Ishikawa (cell line): ENCODE measurements around the gene CFLAR.

Source experiments
- CEBPB ChIP-seq: IDR thresholded peaks from 2 replicates; pipeline ENCODE4 v1.6.1; 2012
- CREB1 ChIP-seq: IDR thresholded peaks from 2 replicates; pipeline ENCODE4 v1.6.1; 2012; ENCODE audit warnings: low read depth
- EGR1 ChIP-seq: IDR thresholded peaks from 2 replicates; pipeline ENCODE4 v1.6.1; 2012
- EP300 ChIP-seq: IDR thresholded peaks from 2 replicates; pipeline ENCODE4 v1.6.1; 2012; ENCODE audit warnings: borderline replicate concordance
- FOXM1 ChIP-seq: IDR thresholded peaks from 2 replicates; pipeline ENCODE4 v1.6.1; 2012; ENCODE audit warnings: low read depth, borderline replicate concordance
- NFIC ChIP-seq: IDR thresholded peaks from 2 replicates; pipeline ENCODE4 v1.6.1; 2012
- TAF1 ChIP-seq: IDR thresholded peaks from 2 replicates; pipeline ENCODE4 v1.6.1; 2012; ENCODE audit warnings: low read depth, mild to moderate bottlenecking
- TCF12 ChIP-seq: IDR thresholded peaks from 2 replicates; pipeline ENCODE4 v1.6.1; 2012; ENCODE audit warnings: low read depth
- TEAD4 ChIP-seq: IDR thresholded peaks from 2 replicates; pipeline ENCODE4 v1.6.1; 2012
- YY1 ChIP-seq: IDR thresholded peaks from 2 replicates; pipeline ENCODE4 v1.6.1; 2012; ENCODE audit warnings: low read depth
- ZBTB7A ChIP-seq: IDR thresholded peaks from 2 replicates; pipeline ENCODE4 v1.6.1; 2012; ENCODE audit warnings: low read depth
- TF ChIP-seq, protein P1 (sequence below): IDR thresholded peaks from 2 replicates; pipeline ENCODE4 v1.6.1; 2012
- TF ChIP-seq, protein P2 (sequence below): IDR thresholded peaks from 2 replicates; pipeline ENCODE4 v1.6.1; 2012; ENCODE audit warnings: low read depth, mild to moderate bottlenecking
- TF ChIP-seq, protein P3 (sequence below): IDR thresholded peaks from 2 replicates; pipeline ENCODE4 v1.6.1; 2012

Gene CFLAR

DNA sequence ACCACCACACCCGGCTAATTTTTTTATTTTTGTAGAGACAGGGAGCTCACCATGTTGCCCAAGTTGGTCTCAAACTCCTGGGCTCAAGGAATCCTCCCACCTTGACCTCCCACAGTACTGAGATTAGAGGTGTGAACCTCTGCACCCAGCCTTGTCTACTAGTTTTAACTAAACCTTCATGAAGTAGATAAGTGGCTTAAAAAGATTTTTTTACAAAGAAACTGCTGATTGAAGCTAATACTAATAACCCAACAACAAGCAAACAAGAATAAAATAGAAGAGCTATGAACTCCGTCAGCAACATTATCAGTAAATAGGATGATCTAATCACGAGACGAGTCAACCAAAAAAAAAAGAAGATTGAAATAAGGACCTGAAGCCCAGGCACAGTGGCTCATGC is 25.4 kb upstream of the CFLAR start:
- TF ChIP-seq ZBTB7A (no peak), CREB1 (no peak), EGR1 (no peak), CEBPB (no peak), TAF1 (no peak), NFIC (no peak), EP300 (no peak), FOXM1 (no peak)
- TF ChIP-seq, protein P1, sequence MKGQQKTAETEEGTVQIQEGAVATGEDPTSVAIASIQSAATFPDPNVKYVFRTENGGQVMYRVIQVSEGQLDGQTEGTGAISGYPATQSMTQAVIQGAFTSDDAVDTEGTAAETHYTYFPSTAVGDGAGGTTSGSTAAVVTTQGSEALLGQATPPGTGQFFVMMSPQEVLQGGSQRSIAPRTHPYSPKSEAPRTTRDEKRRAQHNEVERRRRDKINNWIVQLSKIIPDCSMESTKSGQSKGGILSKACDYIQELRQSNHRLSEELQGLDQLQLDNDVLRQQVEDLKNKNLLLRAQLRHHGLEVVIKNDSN: no peak
- TF ChIP-seq, protein P2, sequence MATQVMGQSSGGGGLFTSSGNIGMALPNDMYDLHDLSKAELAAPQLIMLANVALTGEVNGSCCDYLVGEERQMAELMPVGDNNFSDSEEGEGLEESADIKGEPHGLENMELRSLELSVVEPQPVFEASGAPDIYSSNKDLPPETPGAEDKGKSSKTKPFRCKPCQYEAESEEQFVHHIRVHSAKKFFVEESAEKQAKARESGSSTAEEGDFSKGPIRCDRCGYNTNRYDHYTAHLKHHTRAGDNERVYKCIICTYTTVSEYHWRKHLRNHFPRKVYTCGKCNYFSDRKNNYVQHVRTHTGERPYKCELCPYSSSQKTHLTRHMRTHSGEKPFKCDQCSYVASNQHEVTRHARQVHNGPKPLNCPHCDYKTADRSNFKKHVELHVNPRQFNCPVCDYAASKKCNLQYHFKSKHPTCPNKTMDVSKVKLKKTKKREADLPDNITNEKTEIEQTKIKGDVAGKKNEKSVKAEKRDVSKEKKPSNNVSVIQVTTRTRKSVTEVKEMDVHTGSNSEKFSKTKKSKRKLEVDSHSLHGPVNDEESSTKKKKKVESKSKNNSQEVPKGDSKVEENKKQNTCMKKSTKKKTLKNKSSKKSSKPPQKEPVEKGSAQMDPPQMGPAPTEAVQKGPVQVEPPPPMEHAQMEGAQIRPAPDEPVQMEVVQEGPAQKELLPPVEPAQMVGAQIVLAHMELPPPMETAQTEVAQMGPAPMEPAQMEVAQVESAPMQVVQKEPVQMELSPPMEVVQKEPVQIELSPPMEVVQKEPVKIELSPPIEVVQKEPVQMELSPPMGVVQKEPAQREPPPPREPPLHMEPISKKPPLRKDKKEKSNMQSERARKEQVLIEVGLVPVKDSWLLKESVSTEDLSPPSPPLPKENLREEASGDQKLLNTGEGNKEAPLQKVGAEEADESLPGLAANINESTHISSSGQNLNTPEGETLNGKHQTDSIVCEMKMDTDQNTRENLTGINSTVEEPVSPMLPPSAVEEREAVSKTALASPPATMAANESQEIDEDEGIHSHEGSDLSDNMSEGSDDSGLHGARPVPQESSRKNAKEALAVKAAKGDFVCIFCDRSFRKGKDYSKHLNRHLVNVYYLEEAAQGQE: no peak
- TF ChIP-seq, protein P3, sequence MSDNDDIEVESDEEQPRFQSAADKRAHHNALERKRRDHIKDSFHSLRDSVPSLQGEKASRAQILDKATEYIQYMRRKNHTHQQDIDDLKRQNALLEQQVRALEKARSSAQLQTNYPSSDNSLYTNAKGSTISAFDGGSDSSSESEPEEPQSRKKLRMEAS: no peak

DNA sequence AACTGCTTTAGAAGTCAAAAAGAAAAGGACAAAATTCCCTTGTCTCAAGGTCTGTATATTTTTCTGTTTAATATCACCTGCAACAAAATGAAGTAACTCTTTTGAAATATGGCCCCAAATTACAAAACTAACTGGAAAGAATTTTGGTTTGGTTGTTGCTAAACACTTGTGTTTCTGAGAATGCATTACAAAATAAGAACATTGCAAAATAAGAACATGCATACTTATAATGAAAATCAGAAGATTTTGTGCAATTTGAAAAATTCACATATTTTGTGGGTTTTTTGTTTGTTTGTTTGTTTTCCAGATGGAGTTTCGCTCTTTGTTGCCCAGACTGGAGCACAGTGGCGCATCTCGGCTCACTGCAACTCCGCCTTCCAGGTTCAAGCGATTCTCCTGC is 22.4 kb upstream of the CFLAR start:
- TF ChIP-seq TCF12 (no peak), YY1 (no peak), NFIC (no peak), CREB1 (no peak), CEBPB (no peak), FOXM1 (no peak)
- TF ChIP-seq, protein P3: no peak
- TF ChIP-seq, protein P2: no peak

DNA sequence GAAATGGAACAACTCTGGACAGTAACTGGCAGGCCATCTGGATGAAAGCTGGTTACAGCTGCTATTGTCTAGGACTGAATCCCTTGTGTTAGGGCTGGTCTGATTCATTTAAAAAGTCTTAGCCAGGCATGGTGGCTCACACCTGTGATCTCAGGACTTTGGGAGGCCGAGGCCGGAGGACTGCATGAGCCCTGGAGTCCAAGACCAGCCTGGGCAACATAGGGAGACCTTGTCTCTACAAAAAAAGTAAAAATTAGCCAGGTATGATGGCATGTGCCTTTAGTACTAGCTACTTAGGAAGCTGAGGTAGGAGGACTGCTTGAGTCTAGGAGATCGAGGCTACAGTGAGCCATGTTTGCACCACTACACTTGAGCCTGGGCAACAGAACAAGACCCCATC is 15.5 kb upstream of the CFLAR start:
- TF ChIP-seq, protein P2: no peak
- TF ChIP-seq, protein P3: no peak
- no peak for TF ChIP-seq NFIC

DNA sequence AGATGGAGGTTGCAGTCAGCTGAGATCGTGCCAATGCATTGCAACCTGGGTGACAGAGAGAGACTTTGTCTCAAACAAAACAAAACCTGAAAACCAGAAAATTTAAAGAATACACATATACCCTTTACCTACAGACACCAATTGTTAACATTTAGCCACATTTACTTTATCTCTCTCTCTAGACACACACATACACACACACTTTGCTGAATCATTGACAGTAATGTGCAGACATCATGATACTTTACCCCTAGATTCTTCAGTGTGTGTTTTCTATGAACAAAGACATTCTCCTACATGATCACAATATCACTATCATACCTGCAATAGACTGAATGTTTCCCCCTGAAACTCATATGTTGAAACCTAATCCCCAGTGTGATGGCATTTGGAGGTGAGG is 10.2 kb upstream of the CFLAR start:
- TF ChIP-seq TEAD4: no peak
- TF ChIP-seq, protein P1: no peak
- TF ChIP-seq, protein P2: no peak
